Natural killer cell treated with Interleukin-12 subunit alpha and Interleukin-12 subunit beta and Interleukin-15 and Interleukin-18, amount 100 ng/mL, for 72 hours (primary cell): ENCODE data around the gene APOL2. TPM values are rescaled to one million over a fixed set of nuclear protein-coding genes. Genes with fewer than 3 reads are reported as not detected.
A peak's percentile ranks its signal among the peaks of the same experiment; 100 is the strongest.
"Not testable (repeated sequence)": the region's sequence is repeated elsewhere in the genome, so short reads cannot be mapped to it uniquely, and the experiment has no call there.

ENCODE experiments used
- ATAC-seq, 2 donors: fragments of 150-1000 bp; cut with Tn5 transposase in 1 of 2; sonication (Bioruptor Pico), chemical (Tn5 transposase) in 1 of 2; 2 replicates each; pipeline ENCODE4 v1.10.0; 2021
- DNase-seq: peaks from one replicate; pipeline ENCODE4 v3.0.0; 2022; ENCODE audit warnings: low spot score
- H3K27ac Mint-ChIP-seq, 2 donors: 1 replicate in 1 of 2; 2 replicates in 1 of 2; pipeline ENCODE4 v1.8.0; 2022; ENCODE audit warnings: mixed read lengths in 2 of 2, mild to moderate bottlenecking in 1 of 2, moderate library complexity in 1 of 2
- H3K27me3 Mint-ChIP-seq, 2 donors: 1 replicate in 1 of 2; 2 replicates in 1 of 2; pipeline ENCODE4 v1.8.0; 2022; ENCODE audit warnings: mixed read lengths in 2 of 2
- H3K36me3 Mint-ChIP-seq: one replicate; pipeline ENCODE4 v1.8.0; 2022; ENCODE audit warnings: mixed read lengths
- H3K4me1 Mint-ChIP-seq, 2 donors: 1 replicate in 1 of 2; 2 replicates in 1 of 2; pipeline ENCODE4 v1.8.0; 2022; ENCODE audit warnings: low read depth in 2 of 2, mixed read lengths in 2 of 2, mild to moderate bottlenecking in 1 of 2
- H3K4me3 Mint-ChIP-seq: one replicate; pipeline ENCODE4 v1.8.0; 2022; ENCODE audit warnings: mixed read lengths
- H3K9me3 Mint-ChIP-seq: 2 replicates; pipeline ENCODE4 v1.8.0; 2022; ENCODE audit warnings: mixed read lengths
- total RNA-seq, 2 donors: library from RNA; stranded (reverse); gene quantifications; one replicate each; pipeline ENCODE4 v1.2.3, GENCODE V29; 2022

APOL2 gene
- total RNA-seq, 2 donors from 2014 or later: 92.1 to 231 TPM

DNA sequence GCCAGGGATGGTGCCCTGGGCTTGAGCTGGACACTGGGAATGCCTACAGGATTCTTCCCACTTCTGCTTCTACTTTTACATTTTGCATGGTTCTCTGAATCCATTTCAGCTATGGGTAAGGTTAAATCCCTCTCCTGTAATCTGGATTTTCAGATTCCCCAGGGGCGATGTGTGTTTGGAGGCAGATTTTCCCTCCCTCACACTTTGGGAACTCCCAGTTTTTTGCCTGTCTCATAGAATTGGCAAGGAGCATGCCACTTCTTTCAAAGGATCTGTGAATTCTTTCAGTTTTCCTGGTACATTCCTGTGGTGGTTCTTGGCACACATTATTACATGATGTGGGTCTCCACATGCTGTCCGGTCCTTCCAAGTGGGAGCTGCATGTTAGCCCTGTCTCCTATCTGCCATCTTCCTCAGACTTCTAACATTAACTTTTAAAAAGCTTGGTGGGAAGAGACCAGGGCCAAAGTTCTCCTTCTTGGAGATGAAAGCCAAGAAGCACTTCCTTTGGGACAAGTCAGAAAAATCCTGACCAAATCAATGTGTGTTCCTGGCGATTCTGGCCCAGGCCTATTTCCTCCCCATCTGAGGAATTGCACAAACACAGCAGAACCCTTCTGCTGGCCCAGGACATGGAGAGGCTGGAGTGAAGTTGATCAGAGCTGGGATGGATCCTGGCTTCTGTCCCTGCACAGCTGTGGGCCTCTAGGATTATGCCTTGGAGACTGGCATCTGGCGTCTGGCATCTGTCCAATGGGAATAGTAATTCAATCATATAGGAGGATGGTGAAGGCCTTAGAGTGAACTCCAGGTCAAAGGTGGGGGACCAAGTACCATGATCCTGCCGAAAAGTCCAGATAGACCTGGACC, 5.4 kb upstream of the APOL2 start:
- H3K27ac Mint-ChIP-seq: peak overlapping the region in 1 of 2 donors; percentile 73
- ATAC-seq: no peak

DNA sequence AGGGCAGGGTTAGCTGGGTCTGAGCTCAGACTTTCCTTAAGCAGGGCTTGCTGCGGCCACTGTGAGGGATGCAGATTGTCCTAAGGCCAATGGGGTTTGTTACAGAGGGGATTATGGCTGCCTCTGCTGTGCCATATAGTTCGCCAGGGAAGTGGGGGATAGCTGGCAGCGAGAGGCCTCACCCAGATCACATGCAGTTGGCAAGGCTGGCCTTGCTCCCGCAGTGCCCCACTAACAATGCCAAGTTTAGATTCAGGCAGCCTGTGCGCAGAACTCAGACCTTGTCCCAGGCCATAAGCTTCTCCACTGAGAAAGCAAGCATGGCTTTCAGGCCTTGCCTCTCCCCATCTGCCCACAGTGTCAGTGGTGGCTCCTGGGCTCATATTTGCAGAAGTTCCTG, 4.7 kb upstream of the APOL2 start:
- H3K27ac Mint-ChIP-seq: peak overlapping the region in 1 of 2 donors; percentile 53
- no peak for DNase-seq
- H3K36me3 Mint-ChIP-seq: peaks cover 6% of the 10 kb centered on the region
- H3K4me3 Mint-ChIP-seq: no peak overlapping the region
- no peak for ATAC-seq
- H3K27me3 Mint-ChIP-seq: no peaks in the 10 kb centered on the region
- peaks cover 3% of the 10 kb centered on the region for H3K9me3 Mint-ChIP-seq
- H3K4me1 Mint-ChIP-seq: peaks cover 15 to 20% of the 10 kb centered on the region in 2 donors

More for the DNA sequence above, 5.4 kb upstream of the APOL2 start:
- H3K36me3 Mint-ChIP-seq: peaks cover 5% of the 10 kb centered on the region
- DNase-seq: no peak
- H3K4me1 Mint-ChIP-seq: peaks cover 8 to 13% of the 10 kb centered on the region in 2 donors
- no peak overlapping the region for H3K4me3 Mint-ChIP-seq
- H3K27me3 Mint-ChIP-seq: no peaks in the 10 kb centered on the region
- peaks cover 3% of the 10 kb centered on the region for H3K9me3 Mint-ChIP-seq

DNA sequence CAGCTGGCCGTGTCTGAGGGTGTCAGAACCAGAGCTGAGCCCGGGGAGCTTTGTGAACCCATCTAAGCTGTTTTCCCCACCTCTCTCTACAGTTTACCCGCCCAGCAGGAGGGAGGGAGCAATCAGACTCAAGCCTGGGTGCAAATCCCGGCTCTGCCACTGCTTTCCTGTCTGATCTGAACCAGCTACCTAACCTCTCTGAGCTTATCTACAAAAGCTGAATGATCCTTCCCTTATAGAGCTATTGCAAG, 252 bp downstream of the APOL2 start:
- Mint-ChIP-seq H3K27me3 (no peaks in the 10 kb centered on the region), H3K4me3 (peak overlapping the region; percentile 99), H3K27ac (peak overlapping the region; percentile 99 to 100), H3K36me3 (peaks cover 35% of the 10 kb centered on the region), H3K9me3 (peaks cover 3% of the 10 kb centered on the region), H3K4me1 (peaks cover 52 to 60% of the 10 kb centered on the region in 2 donors)
- DNase-seq (no peak), ATAC-seq (no peak)

DNA sequence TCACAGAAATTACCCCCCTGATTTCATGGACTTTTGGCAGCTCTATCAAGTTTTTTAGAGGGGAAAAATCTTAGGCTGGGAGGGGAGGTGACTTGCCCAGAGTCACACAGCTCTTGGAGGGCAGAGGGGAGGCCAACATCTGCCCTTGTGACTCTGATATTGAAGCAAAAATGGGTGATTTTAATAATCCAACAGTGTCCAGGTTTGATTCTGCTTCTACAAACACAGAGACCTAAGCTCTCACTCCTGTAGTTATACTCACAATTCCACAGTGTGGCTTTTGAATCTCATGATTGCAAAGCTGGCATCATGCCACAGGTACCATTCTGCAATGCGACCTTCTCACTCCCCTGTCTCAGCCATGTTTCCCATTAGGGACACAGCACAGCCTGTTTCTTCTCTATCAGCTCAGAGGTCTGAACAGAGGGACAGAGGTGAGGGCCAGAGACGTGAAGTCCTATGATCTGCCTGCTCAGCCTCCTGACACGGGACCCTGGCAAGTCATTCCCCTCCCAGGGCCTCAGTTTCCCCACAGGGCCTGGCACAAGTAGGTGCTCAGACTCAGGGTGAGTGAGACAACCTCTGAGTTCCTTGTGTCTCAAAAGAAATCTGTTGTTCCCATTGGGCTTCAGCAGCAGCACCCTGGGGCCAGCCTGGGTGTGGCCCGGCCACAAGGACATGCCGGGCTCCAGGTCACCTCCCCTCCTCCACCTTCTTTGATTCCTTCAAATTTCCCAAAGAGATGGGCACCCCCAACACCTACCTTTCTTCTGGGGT, 766 bp downstream of the APOL2 start:
- H3K9me3 Mint-ChIP-seq: peaks cover 3% of the 10 kb centered on the region
- H3K4me1 Mint-ChIP-seq: peaks cover 55 to 63% of the 10 kb centered on the region in 2 donors
- DNase-seq (no peak), ATAC-seq (peak; percentile 1 to 29)
- peak overlapping the region; percentile 99 to 100 for H3K27ac Mint-ChIP-seq
- peaks cover 37% of the 10 kb centered on the region for H3K36me3 Mint-ChIP-seq
- H3K27me3 Mint-ChIP-seq: no peaks in the 10 kb centered on the region
- H3K4me3 Mint-ChIP-seq: peak overlapping the region; percentile 99

DNA sequence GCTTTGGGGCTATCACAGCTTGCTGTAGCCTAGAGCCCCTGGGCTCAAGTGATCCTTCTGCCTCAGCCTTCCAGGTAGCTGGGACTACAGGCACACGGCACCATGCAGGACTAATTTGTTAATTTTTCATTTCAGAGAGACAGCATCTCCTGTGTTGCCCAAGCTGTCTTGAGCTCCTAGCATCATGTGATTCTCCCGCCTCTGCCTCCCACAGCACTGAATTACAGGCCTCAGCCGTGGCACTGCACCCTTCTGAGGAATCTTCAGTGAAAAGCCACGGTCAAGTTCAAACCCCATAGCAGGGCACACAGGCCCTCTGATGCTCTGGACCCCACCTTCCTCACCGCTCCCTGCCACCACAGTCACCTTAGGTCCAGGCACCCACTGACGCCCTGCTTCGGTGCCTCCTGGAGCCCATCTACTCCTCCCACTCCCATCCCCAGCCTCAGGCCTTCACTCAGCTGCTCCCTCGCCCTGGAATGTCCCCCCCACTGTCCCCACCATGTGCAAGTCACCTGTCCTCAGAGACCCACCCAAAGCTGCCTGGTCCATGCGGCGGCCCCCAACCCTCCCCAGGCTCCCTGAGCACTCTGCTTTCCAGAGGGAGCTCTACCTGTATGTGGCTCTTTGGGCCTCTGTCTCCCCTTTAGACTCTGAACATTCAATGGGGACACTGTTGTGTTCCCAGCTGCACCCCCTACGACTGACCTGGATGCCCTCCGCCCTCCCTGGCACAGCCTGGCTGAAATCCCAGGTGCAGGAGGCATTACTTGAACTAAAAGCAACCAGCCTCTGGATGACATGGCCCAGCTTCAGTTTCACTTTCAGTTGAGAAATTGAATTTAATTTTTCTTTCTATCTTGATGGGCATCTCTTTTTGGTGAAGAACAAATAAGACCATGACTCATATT, 1.6 kb downstream of the APOL2 start:
- Mint-ChIP-seq H3K27me3 (no peaks in the 10 kb centered on the region), H3K36me3 (peaks cover 37% of the 10 kb centered on the region), H3K4me1 (peaks cover 55 to 66% of the 10 kb centered on the region in 2 donors), H3K27ac (peak overlapping the region; percentile 99 to 100), H3K9me3 (peaks cover 1% of the 10 kb centered on the region), H3K4me3 (peak overlapping the region; percentile 99)
- DNase-seq (no peak), ATAC-seq (peak; percentile 47 to 75)

DNA sequence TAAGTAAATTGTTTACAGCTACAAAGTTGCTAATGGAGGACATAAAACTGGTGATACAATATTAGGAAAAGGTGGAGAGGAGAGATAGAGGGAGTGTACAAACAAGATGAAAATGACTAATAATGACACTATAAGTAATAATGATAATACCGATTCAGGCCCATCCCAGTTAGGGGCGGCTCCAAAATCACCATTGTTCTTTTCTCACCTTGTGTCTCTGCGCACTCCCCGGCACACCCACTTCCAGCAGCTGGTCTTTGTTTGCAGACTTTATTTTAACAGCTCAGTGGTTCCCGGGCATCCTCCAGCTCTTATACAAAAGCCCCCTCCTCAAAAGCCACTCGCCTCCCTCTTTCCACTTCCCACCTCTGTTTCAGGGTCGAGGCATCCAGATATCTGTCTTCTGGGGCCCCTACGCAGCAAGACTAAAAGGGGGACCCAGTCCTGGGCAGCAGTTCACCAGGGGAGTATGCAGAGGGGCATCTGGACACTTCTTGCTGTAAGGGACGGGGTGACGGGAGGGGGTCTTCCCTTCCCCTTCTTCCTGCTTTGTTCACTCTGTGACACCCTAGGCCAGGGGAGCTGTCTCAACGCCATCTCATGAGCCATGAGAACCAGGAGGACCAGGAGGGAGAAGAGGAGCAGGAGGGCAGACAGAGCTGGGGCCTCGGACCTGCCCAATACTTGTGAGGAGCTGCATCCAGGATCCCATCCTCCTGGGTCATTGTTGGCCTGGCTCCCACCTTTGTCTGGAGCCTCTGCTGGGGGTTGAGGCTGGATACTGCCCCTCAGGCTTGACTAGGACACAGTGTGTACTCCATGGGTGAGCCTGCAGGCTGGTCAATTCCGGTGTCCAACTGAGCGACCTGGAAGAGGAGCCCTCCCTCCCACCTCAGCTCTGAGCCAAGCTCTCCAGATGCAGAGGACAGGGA, 2.7 kb downstream of the APOL2 start:
- DNase-seq (no peak), ATAC-seq (no peak)
- H3K9me3 Mint-ChIP-seq: no peaks in the 10 kb centered on the region
- peaks cover 44% of the 10 kb centered on the region for H3K36me3 Mint-ChIP-seq
- no peaks in the 10 kb centered on the region for H3K27me3 Mint-ChIP-seq
- H3K4me1 Mint-ChIP-seq: peaks cover 58 to 74% of the 10 kb centered on the region in 2 donors
- H3K4me3 Mint-ChIP-seq: peak overlapping the region; percentile 99
- peak overlapping the region; percentile 33 to 100 for H3K27ac Mint-ChIP-seq

DNA sequence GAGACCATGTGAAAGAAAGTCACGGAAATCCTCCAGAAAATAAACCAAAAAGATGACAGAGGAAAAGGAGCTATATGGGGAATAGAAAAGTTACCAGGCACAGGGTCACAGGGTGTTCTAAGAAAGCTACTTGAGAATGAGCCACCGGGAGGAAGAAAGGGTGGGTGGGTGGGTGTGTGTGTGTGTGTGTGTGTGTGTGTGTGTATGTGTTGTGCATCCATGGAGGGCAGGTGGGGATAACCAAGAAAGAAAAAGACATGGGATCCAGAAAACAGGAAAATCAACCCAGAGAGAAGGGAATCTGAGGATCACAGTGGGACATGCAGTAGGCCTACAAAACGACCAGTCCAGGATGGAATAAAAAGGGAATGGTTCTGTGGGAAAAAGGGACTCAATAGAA, 3.7 kb downstream of the APOL2 start:
- DNase-seq: no peak
- peaks cover 49% of the 10 kb centered on the region for H3K36me3 Mint-ChIP-seq
- peak overlapping the region; percentile 33 to 100 for H3K27ac Mint-ChIP-seq
- H3K27me3 Mint-ChIP-seq: no peaks in the 10 kb centered on the region
- H3K4me3 Mint-ChIP-seq: peak overlapping the region; percentile 99
- peaks cover 58 to 75% of the 10 kb centered on the region in 2 donors for H3K4me1 Mint-ChIP-seq
- no peak for ATAC-seq
- no peaks in the 10 kb centered on the region for H3K9me3 Mint-ChIP-seq

DNA sequence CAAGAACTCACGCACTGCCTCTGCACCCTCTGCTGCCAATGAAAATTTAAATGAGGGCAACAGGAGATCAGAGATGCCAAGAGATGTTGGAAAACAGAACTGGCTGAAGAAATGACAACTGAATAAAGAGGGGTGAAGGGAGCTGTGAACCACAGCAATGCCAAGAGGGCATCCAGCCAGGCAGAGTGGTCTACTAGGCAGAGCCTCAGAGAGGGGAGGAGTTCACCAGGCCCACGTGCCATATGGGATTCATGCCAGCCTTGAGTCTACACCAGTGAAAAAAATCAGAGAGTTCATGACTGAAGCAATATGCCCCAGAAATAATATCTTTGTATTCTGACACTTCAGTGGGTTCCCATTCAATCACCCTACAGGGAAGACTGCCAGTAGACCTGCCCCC, 4.4 kb downstream of the APOL2 start:
- no peak for ATAC-seq
- Mint-ChIP-seq H3K9me3 (no peaks in the 10 kb centered on the region), H3K4me3 (peak overlapping the region; percentile 99), H3K4me1 (peaks cover 52 to 73% of the 10 kb centered on the region in 2 donors), H3K27me3 (no peaks in the 10 kb centered on the region), H3K36me3 (peaks cover 49% of the 10 kb centered on the region), H3K27ac (peak overlapping the region; percentile 33 to 100)
- DNase-seq: no peak

DNA sequence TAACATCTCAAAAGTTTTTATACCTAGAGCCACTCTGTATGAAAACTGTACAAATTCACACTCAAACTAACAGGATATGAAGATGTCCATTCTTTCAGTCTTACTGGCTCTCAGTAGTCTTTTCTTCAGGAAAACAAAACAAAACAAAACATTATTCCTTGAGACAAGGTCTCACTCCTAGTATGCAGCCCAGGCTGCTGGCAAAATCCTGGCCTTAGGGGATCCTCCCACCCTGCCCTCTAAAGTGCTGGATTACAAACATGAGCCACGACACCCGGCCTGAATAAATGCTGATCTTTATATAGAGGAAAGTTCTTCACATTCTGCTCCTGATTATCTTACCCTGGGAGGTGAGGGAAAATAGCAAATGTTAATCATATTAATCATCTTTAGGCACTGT, 5.1 kb downstream of the APOL2 start:
- no peak for DNase-seq
- peak overlapping the region; percentile 99 for H3K4me3 Mint-ChIP-seq
- H3K9me3 Mint-ChIP-seq: no peaks in the 10 kb centered on the region
- peaks cover 48 to 70% of the 10 kb centered on the region in 2 donors for H3K4me1 Mint-ChIP-seq
- H3K27me3 Mint-ChIP-seq: no peaks in the 10 kb centered on the region
- H3K36me3 Mint-ChIP-seq: peaks cover 51% of the 10 kb centered on the region
- peak overlapping the region; percentile 33 to 100 for H3K27ac Mint-ChIP-seq
- no peak for ATAC-seq

DNA sequence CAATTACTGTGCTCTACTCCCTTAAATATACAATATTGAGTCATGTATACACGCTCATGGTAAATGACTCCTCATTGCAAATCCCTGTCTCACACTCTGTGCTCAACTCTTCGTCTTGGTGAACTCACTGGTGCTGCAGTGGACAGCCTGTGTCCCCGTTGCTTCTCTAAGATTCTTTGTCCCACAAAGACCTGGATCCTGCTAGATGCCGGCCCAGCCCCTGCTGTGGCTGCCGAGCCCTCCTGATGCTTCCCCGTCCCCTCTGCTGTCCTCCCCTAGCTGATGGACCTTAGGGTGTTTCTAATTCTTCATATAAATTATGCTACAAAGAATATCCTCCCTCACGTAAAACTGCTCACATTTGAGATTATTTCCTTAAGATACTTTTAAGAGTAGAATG, 5.5 kb downstream of the APOL2 start:
- DNase-seq (no peak), ATAC-seq (no peak)
- Mint-ChIP-seq H3K4me3 (no peak overlapping the region), H3K9me3 (no peaks in the 10 kb centered on the region), H3K27ac (peak overlapping the region; percentile 33 to 100), H3K27me3 (no peaks in the 10 kb centered on the region), H3K4me1 (peaks cover 47 to 69% of the 10 kb centered on the region in 2 donors), H3K36me3 (peaks cover 50% of the 10 kb centered on the region)

DNA sequence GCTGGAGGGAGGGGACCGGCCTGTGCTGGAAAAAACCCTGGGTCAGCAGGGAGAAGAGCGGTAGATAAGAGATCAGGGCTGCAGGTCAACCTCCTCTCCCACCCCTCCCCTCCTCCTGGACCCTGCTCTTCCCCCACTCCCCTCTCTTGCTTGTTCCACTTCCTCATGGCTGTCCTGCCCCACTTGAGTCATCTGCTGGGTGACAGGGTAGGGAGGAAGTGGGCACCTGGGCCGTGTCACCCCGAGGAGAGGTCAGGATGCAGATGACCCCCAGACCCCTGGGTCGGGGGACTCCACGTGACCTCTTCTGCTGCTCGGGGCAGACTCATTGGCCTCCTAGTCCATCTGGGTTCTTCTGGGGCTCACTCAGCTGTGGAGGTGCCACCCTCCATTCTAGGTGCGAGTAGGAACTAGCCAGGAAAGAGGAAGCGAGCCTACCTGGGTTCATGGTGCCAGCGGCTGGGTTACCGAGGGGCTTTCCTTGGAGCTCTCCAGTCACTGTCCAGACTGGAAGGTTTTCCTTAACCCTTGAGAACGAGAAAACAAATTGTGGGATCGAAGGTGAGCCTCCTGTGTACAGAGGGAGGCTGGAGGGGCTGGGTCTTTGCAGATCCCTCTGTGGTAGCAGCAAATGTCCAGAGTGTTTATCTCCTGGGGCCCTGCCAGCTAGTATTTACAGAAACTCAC, 6.5 kb downstream of the APOL2 start:
- Mint-ChIP-seq H3K4me1 (peaks cover 40 to 63% of the 10 kb centered on the region in 2 donors), H3K27me3 (no peaks in the 10 kb centered on the region), H3K36me3 (peaks cover 50% of the 10 kb centered on the region), H3K4me3 (no peak overlapping the region), H3K27ac (peak overlapping the region; percentile 33 to 100), H3K9me3 (no peaks in the 10 kb centered on the region)
- ATAC-seq (no peak), DNase-seq (no peak)

DNA sequence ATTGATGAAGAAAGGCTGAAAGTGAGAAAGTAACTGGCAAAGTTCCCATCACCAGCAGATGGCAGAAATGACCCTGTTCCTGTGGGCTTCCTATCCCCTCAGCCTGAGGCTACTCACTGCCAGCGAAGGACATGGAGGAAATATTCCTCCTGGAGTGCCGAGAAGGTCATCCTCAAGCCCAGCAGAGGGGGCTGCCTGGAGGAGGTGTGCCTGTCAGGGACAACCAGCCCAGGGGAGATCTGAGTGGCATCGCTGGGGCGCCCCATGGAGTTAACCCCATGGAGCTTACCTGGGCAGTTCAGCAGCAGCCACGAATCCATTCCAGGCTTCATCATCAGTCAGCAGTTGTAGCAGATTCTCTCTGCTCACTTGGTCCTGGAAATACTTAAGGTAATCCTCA, 8.3 kb downstream of the APOL2 start:
- not testable (repeated sequence) for H3K4me3 Mint-ChIP-seq, H3K27me3 Mint-ChIP-seq, H3K9me3 Mint-ChIP-seq, DNase-seq, ATAC-seq
- Mint-ChIP-seq H3K4me1 (peaks cover 38 to 50% of the 10 kb centered on the region in 2 donors), H3K36me3 (peaks cover 54% of the 10 kb centered on the region), H3K27ac (peak overlapping the region; percentile 20 to 78)
